ENCODE data around the gene YJEFN3. TPM values are rescaled to one million over a fixed set of nuclear protein-coding genes. Genes with fewer than 3 reads are reported as not detected.

Gene YJEFN3
- total RNA-seq, 1 donor from 2014 or later: 3.1 TPM

DNA sequence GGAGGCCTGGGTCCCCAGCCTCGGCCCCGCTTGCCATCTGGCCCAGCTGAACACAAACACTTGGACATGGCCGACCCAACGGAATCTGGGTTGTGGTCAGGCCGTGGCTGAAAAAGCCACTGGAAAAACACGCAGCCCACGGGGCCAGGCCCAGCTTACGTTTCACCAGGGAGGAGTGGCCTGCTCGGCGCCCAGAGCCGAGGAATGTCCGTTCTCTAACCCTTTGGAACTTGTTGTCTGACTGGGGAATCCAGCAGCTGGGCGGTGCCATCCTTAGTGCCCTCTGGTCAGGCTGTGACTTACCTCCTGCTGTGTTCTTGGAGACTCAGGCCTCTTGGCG lies 23.1 kb downstream of the YJEFN3 start:
- no peak for DNase-seq (ENCODE audit: low spot score)

DNA sequence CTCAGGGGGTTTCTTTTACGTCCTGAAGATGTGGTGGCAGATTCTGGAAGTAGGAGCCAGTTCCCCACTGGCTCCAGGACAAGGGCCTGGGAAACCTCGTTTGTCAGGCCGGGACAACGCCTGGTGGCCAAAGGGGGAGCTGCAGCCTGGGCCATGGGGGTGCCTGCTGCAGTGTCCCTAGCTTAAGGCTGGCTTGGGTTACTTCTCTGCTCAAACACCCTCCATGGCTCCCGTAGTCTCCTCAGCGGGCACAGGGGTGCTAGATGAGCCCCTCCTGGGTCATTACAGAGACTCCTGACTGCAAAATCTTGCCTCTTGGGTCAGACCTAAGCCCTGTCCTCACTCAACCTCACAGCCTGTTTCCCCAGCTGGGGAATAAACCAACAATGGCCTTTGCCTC lies 24.1 kb downstream of the YJEFN3 start:
- no peak for DNase-seq (ENCODE audit: low spot score)

DNA sequence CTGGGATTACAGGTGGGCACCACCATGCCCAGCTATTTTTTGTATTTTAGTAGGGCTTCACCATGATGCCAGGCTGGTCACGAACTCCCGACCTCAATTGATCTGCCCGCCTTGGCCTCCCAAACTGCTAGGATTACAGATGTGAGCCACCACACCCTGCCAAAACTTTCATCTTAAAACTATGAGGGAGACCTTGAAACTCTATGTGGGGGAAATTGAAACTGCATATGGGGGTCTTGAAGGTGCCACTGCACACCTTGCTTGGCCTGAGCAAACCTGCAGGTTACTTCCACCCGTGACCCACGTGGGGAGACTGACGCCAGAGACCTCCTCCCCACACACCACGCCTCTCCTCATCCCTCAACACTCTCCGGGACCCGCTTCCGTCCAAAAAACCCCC lies 25.0 kb downstream of the YJEFN3 start:
- no peak for DNase-seq (ENCODE audit: low spot score)

DNA sequence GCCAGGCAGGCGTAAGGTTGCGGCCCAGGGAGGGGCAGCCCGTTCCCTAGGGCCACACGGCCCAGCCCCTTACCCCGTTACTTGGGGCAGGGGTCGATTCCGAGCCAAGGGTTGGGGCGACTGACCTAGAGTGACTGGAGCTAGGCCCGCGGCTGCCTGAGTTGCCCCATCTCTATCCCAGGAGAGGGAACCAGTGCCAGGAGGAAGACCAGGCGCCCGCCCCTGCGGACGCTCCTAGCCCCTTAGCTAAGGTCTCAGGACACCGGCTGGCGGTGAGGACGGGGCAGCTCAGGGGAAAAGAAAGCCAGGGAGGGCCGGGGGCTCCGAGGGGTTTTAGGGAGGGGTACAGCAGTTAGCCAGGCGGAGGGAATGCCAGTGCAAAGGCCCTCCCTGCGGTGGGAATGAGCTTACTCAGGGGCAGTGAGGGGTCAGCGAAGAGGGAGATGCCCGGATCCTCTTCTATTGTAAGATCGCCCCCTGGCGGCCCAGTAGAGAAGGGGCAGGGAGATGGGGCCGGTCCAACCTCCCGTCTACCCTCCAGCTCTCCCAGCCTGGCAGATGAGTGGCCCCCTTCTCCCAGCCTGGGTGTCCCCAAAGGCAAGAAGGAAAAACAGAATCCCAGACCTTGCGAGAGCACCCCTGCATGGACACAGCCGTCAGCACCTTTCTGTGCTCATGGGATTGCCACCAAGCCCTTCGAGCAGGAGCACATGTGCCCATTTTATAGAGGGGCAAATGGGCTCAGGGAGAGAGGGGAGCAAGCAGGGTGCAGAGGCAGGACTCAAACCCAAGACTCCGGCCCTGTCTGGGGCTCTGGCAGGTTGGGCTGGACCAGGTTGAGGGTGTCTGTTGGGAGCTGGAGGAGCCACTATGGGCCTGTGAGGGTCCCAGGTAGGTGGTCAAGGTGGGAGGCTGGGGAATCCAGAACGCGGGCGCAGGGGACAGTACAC lies 25.6 kb downstream of the YJEFN3 start:
- no peak for DNase-seq (ENCODE audit: low spot score)

DNA sequence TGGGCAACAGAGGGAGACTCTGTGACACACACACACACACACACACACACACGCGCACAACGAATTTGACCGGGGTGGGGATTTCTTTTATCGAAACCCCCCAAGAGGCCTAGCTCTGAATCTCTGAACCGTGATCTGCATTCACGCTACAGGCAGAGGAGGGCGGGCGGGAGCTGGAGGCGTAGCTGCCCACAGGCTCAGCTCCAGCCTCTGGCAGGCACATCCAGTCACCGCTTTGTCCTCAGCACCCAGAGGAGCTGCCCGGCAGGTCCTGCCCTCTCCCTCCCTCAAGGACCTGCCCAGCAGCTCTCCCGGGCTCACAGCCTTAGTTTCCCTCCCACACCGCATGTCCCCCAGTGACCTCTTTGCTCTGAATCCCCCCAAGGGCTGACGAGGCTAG lies 29.3 kb downstream of the YJEFN3 start:
- DNase-seq (ENCODE audit: low spot score): no peak

DNA sequence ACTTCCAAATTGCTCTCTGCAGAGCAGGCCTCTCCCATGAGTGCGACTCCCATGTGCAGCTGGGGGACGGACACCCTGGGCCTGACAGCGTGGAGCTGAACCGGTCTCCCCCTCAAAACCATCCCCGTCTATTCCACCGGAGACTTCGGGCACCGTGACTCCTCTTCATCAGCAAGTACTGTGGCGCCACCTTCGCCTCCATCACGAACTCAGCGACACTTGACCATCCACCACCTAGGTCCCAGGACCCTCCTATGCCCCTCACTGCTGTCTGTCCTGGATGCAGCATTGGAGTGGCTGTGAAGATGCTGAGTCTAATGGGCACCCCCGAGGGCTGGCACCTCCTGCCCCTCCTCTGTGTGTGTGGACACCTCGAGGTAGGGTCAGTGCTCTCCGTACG lies 29.9 kb downstream of the YJEFN3 start:
- DNase-seq (ENCODE audit: low spot score): no peak

DNA sequence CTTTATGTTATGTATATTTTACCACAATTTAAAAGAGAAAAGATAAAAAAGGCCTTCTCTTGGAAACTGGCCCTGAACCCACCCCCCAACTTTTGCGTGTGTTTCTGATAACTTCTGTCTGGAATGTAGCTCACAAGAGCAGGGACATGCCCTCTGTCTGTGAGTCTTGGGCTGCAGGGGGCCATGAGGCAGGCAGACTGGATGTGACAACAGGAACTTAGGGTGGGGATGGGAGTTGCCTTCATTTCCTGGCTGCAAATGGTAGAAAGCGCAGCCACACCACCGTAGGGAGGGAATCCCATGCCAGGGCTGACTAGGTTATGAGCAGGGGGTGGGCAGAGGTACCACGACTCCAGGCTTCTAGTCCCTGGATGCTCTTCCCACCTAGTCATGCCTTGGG lies 31.2 kb downstream of the YJEFN3 start:
- no peak for DNase-seq (ENCODE audit: low spot score)

DNA sequence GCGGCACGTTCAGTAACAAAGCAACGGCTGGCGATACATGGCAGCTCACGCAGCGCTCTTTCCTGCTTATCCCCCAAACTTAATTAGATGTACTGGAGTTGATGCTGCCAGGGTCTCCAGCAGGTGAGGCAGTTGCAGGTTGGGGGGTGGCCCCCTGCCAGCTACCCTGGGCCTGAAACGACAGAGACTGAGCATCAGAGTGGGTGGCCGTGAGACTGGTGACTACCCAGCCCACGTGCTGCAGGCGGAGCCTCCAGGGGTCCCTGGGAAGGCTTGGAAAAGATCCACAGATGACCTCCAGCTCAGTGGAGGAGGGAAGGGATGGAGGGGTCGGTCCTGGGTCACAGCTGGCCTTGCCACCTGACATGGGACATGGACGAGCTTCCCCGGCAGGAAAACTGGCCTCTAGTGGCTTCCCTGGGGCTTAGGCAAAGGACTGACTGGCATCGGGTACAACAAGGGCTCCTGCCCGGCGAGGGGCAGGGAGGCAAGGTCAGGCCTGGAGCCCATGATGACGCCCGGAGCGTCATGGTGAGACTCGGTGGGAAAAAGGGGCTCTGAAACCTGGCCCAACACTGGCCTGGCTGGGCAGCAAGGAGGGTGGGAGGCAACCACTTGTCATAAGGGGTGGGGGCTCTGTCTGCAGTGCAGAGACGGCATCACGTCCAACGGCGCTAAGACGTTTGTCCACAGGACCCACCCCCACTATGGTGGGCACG lies 33.4 kb downstream of the YJEFN3 start:
- DNase-seq (ENCODE audit: low spot score): no peak

DNA sequence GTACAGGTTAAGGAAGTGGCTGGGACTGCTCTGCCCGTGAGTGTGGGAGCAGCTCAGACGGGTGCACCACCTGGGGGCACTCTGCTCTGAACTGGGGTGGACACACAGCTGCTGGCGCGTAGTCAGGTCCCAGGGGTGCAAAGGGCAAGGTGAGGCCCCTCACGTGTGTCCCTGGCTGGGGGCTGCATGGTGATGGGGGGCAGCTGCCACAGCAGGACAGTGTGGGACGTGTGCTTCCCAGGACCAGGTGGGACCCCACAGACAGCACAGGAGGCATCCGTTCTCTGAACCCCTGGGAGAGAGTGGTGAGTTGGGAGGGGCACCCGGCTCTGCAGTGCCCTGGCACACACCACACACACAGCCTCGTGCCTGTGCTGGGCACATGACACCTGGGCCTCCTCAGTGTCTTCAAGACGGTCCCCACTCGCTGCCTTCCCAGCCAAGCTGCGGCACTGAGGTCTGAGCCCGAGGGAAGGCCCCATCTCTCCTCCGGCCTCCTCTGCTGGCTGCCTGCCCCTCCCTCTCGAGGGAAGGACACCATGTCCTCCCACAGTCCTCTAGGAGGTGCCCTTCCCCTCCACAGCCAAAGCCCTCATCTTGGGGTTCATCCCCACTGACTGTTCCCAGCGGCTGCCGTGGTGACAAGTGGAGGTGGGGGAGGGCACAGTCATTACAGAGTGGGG lies 34.1 kb downstream of the YJEFN3 start:
- DNase-seq (ENCODE audit: low spot score): no peak

DNA sequence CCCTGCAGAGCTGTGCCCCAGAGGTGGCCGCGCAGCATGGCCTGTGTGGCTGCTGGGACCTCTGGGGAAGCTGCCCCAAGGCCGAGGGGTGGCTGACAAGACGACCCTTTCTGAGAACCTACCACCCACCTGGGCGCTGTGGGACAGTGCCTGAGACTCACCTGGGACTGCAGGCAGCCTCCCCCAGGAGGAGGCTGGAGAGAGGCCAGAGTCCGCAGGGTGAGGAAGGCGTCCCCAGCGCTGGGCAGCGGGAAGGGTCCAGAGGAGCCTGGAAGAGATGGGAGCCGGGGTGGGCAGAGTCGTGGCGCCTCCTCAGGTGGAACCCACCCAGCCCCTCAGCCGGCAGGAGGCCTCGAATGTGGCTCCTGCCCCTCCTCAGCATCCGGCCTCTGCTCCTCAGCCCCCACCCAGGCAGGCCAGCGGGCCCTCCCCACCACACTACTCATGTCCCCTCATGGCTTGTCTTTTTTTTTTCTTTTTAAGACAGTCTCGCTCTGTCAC lies 34.7 kb downstream of the YJEFN3 start:
- no peak for DNase-seq (ENCODE audit: low spot score)

DNA sequence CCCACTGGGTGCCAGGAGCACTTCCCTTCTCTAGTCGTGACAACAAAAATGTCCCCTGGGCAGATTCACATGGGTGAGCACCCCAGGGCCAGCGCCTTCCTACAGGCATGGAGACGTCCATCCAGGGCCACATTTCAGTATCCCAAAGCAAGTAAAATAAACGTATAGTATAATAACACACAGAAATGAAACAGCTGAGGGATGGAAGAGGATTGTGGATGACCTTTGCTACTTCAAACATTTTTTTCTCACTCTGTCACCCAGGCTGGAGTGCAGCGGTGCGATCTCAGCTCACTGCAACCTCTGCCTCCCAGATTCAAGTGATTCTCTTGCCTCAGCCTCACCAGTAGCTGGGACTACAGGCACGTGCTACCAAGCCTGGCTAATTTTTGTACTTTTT lies 37.6 kb downstream of the YJEFN3 start:
- no peak for DNase-seq (ENCODE audit: low spot score)

DNA sequence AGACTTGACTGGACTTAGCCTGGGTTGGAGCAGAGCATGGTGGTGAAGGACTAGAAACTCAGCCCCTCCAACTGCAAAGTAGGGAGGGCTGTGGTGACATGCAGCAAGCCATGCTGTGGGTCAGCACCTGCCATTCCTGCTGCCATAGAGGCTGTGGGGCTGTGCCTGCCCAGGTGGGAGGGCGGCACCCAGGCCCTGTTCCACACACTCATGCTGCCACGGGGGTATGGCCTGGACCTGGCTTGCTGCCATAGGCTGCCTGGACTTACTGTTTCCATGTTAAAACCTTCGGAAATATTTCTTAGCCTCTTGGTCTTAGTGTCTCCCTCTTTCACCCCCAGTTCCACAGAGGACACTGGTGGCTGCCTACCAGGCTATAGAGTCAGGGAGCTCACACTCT lies 38.7 kb downstream of the YJEFN3 start:
- no peak for DNase-seq (ENCODE audit: low spot score)

DNA sequence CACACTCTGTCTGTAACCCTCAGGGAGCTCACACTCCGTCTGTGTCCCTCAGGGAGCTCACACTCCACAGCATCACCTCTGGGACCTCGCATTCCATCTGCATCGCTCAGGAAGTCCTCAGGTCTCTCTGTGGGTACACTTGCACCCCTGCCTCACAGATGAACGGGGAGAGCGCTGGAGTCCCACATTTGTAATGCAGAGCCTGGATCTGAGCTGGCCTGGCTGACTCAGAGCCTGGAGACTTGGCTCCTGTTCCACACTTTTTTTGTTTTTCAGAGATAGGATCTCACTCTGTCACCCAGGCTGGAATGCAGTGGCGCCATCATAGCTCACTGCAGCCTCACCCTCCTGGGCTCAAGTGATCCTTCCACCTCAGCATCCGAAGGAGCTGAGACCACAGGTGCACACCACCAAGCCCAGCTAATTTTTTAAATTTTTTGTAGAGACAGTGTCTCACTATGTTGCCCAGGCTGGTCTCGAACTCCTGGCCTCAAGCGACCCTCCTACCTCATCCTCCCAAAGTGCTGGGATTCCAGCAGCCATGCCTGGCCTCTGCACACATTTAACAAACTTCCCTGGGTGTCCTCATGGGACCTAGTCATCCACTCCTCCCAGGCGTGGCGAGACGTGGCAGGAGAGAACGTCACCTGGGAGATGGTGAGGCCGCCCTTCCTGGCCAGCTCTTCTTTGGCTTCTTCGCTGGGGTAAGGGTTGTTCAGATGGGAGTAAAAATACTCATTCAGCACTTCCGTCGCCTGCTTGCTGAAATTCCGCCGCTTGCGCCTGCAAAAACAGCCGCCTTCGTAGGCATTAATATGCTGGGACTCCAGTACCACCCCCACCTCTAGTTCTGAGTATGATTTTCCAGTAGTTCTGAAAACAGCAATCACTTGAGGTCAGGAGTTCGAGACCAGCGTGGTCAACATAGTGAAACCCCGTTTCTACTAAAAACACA lies 40.4 kb downstream of the YJEFN3 start:
- DNase-seq (ENCODE audit: low spot score): no peak

DNA sequence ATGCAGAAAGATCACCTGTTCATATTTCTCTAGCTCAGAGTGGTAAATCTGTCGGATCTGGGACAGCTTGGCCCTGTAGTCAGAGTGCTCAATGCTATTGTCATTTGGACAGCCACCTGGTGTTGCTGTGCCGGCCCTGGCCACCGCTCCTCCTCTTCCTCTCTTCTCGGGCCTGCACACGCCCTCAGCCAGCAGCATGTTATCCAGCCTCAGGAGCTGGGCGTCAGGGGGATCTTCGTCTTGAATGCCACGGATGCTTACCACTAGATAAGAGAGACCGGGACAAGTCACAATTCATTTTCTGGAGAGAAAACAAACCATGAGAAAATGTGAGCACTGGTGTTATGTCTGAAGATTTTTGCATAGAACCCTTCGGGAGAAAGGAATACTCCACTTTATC lies 41.9 kb downstream of the YJEFN3 start:
- DNase-seq (ENCODE audit: low spot score): no peak

DNA sequence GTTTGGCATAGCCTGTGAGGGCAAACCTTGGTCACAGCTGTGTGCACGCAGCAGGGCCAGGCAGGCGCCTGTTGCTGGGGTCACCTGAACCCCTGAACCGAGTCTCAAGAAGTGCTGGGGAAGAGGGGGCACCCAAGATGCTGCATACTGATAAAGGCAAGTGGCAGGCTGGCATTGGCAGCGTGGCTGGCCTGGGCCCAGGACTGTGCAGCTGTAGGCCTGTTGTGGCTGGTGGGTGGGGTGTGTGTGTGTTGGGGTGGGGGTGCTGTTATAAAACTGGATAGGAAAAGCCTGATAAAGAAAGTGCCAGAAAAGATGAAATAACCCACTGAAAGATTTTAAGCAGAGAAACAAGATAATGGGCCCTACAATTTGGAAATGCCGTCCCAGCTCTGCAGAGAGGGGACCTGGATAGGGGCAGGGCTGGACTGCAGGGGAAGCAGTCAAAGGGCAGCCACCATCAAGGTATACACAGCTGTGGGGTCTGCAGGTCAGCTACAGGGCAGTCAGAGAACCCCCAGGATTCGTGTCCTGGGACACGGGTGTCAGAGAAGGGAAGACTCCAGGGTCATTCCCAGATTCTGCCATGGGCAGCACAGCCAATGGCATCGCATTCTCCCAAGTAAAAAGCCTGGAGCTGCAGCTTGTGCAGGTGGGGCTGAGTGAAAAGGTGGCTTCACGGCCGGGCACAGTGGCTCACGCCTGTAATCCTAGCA lies 42.5 kb downstream of the YJEFN3 start:
- no peak for DNase-seq (ENCODE audit: low spot score)

DNA sequence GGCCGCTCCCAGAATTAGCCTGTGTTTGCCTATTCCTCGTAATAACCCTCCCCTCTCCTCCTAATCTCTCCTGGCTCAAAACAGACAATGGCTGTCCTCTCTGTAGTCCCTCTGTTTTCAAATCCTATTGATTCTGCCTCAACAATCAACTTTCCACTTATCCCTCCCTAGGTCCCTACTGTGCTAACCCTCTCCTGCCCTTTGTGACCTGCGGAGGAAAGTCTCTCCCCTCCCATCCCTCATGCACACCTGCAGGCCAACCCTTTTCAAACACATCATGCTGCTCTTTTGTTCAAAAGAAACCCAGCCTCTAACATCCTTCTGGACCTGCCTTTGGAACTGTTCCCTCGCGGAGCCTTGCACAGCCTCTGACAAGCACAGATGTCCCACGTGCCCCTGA lies 46.7 kb downstream of the YJEFN3 start:
- DNase-seq (ENCODE audit: low spot score): no peak

DNA sequence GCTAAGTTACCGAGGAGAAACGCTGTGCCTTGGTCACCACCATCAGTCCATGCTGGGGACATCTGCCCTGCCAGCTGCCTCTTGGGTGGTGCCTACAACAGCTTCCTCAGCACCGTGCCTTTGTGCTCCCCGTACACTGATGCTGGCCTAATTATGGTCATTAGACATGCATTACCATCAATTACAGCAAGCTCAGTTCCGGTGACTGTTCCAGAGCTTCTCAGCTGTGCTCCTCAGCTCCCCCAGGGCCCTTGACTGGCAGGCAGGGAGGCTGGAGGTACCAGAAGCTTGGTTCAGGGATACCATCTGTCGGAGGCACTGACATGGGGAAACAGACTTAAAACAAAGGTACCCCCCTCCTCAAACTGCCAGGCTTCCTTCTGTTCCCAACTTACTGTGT lies 49.5 kb downstream of the YJEFN3 start:
- no peak for DNase-seq (ENCODE audit: low spot score)

DNA sequence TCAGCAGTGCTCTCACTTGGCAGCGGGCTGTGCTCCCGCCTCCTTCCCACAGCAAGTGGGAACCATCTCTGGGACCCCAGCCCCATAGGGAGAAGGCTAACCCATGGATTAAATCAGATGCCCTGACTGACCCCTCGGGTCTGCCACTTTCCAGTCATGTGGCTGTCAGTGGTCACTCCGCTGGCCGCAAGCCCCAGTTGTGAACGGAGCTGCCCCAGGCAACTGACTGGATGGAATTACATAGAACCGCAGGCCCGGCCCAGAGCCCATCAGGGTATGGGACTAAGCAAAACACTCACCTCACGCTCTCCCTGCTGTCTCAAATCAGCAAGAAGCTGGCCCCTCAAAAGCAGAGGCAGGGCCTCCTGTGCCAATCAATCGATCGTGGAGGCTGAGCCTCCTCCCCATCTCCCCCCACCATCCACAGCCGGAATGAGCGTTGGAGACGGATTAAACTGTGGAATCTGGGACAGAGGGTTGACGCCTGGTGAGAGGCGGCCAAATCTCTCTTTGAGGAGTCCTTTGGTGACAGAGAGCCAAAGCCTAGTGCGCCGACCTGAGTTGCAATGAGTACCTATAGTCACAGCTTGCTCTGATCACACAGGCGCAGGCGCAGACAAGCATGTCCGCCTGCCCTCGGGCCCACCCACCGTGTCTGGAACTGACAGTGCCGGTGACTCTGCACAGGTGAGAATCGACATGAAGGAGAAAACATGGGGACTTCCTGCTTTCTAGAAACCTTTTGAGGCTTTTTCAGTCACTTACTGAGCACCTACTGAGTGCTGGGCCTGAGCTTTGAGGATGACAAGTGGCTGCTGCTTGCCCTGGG lies 51.0 kb downstream of the YJEFN3 start:
- DNase-seq (ENCODE audit: low spot score): no peak

DNA sequence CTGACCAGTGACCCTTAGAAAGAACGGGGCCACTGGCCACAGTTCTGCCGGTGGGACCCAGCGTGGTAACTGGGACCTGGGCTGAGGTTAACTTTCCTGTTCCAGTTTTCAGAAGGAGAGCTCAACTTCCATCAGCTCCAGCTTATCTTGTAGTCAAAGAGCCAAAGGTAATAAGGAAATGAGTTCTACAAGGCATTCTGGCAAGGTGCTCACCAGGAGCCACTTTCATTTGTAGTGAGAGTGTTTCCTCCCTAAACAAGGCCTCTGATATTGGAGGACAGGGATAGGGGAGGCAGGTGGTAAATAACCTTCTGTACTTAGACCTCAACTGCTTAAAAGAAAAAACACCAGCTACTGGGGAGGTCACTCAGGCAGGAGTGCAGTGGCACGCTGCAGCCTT lies 51.7 kb downstream of the YJEFN3 start:
- no peak for DNase-seq (ENCODE audit: low spot score)

DNA sequence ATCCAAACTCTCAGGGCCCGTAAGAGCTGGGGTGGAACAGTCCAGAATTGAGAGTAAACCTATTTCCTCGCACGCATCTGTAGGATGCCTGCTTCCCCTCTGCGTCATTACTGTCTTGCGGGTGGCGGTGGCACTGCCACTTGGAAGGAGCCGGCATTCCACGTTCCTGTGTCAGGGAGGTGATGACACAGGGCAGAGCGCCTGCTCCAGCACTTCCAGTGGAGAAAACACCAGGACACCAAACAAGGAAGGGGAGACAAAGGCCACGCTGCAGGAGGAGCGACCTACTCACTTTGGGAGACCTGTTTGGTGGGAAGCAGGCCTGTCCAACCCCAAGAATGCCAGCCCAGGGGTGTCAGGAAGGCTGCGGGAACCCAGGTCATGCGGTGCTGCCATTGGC lies 52.7 kb downstream of the YJEFN3 start:
- DNase-seq (ENCODE audit: low spot score): no peak

Measured in umbilical cord (tissue), 2 donors.